SH-SY5Y (cell line): ENCODE data around the gene HSD17B4.

Experiments used
- GATA2 ChIP-seq: IDR thresholded peaks from 2 replicates; pipeline ENCODE4 v1.6.1; 2011; ENCODE audit warnings: mild to moderate bottlenecking, low read depth, low read length
- GATA3 ChIP-seq: IDR thresholded peaks from 2 replicates; pipeline ENCODE4 v1.6.1; 2011; ENCODE audit warnings: low read depth, mild to moderate bottlenecking, low read length, moderate library complexity

DNA sequence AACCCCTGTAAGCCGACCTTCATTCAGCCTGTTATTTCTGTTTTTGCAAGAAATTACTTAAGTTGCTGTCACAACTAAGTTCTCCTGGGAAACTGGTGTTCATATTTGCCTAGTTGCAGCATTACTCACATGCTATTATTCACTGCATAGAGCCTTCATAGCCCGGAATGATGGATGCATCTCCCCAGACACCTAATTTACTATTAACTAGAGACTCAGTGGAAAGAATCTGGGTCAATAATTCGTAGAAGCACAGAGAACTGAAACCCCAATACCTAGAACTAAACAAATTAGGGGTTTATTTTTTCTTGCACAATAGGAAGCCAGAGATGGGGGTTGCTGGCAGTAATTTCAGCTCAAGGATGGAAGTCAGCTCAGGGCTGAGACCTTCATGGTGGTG is 131.4 kb downstream of the HSD17B4 start:
- TF ChIP-seq GATA3 (no peak), GATA2 (no peak)
